ENCODE data around the gene DAZAP1.
"Not testable (repeated sequence)": the region's sequence is repeated elsewhere in the genome, so short reads cannot be mapped to it uniquely, and the experiment has no call there.

Gene DAZAP1

GRCh38 chr19:1474011-1474764 is 66.8 kb downstream of the DAZAP1 start:
- H3K9ac ChIP-seq (ENCODE audit: low read depth in 1 of 2, low read length in 2 of 2): no peak overlapping the region
- H3K27ac ChIP-seq (ENCODE audit: low read depth, low read length): no peak overlapping the region
- peaks cover 19 to 31% of the 10 kb centered on the region in 2 donors for H3K4me1 ChIP-seq (ENCODE audit: control insufficient read depth in 1 of 2, insufficient read depth in 2 of 2, low read length in 2 of 2)
- peaks cover 32 to 33% of the 10 kb centered on the region in 2 donors for H3K27me3 ChIP-seq (ENCODE audit: control insufficient read depth in 1 of 2, insufficient read depth in 2 of 2, low read length in 2 of 2)
- peaks cover 9 to 12% of the 10 kb centered on the region in 2 donors for H3K36me3 ChIP-seq (ENCODE audit: control insufficient read depth in 1 of 2, insufficient read depth in 2 of 2, low read length in 2 of 2)
- no peak overlapping the region for H3K4me3 ChIP-seq (ENCODE audit: low read depth in 1 of 2, low read length in 2 of 2)
- no peaks in the 10 kb centered on the region for H3K9me3 ChIP-seq (ENCODE audit: control insufficient read depth in 1 of 2, low read length in 2 of 2)

GRCh38 chr19:1474765-1475351 is 67.5 kb downstream of the DAZAP1 start:
- Histone ChIP-seq H3K27me3 (ENCODE audit: control insufficient read depth in 1 of 2, insufficient read depth in 2 of 2, low read length in 2 of 2) (peaks cover 29 to 31% of the 10 kb centered on the region in 2 donors), H3K9ac (ENCODE audit: low read depth in 1 of 2, low read length in 2 of 2) (no peak overlapping the region), H3K4me3 (ENCODE audit: low read depth in 1 of 2, low read length in 2 of 2) (no peak overlapping the region), H3K4me1 (ENCODE audit: control insufficient read depth in 1 of 2, insufficient read depth in 2 of 2, low read length in 2 of 2) (peaks cover 18 to 28% of the 10 kb centered on the region in 2 donors), H3K36me3 (ENCODE audit: control insufficient read depth in 1 of 2, insufficient read depth in 2 of 2, low read length in 2 of 2) (peaks cover 9 to 12% of the 10 kb centered on the region in 2 donors), H3K9me3 (ENCODE audit: control insufficient read depth in 1 of 2, low read length in 2 of 2) (no peaks in the 10 kb centered on the region), H3K27ac (ENCODE audit: low read depth, low read length) (no peak overlapping the region)

- peaks cover 9 to 12% of the 10 kb centered on the region in 2 donors for H3K36me3 ChIP-seq (ENCODE audit: control insufficient read depth in 1 of 2, insufficient read depth in 2 of 2, low read length in 2 of 2)
- H3K9ac ChIP-seq (ENCODE audit: low read depth in 1 of 2, low read length in 2 of 2): no peak overlapping the region
- no peak overlapping the region for H3K27ac ChIP-seq (ENCODE audit: low read depth, low read length)
- no peaks in the 10 kb centered on the region for H3K9me3 ChIP-seq (ENCODE audit: control insufficient read depth in 1 of 2, low read length in 2 of 2)
- peaks cover 19 to 23% of the 10 kb centered on the region in 2 donors for H3K27me3 ChIP-seq (ENCODE audit: control insufficient read depth in 1 of 2, insufficient read depth in 2 of 2, low read length in 2 of 2)
- peaks cover 8 to 19% of the 10 kb centered on the region in 2 donors for H3K4me1 ChIP-seq (ENCODE audit: control insufficient read depth in 1 of 2, insufficient read depth in 2 of 2, low read length in 2 of 2)
- H3K4me3 ChIP-seq (ENCODE audit: low read depth in 1 of 2, low read length in 2 of 2): no peak overlapping the region
Observed at GRCh38 chr19:1475751-1476437, 68.5 kb downstream of the DAZAP1 start.

- H3K4me1 ChIP-seq (ENCODE audit: control insufficient read depth in 1 of 2, insufficient read depth in 2 of 2, low read length in 2 of 2); H3K9ac ChIP-seq (ENCODE audit: low read depth in 1 of 2, low read length in 2 of 2); H3K4me3 ChIP-seq (ENCODE audit: low read depth in 1 of 2, low read length in 2 of 2); H3K9me3 ChIP-seq (ENCODE audit: control insufficient read depth in 1 of 2, low read length in 2 of 2); H3K27ac ChIP-seq (ENCODE audit: low read depth, low read length): not testable (repeated sequence)
- H3K36me3 ChIP-seq (ENCODE audit: control insufficient read depth in 1 of 2, insufficient read depth in 2 of 2, low read length in 2 of 2): peaks cover 9 to 12% of the 10 kb centered on the region in 2 donors
- H3K27me3 ChIP-seq (ENCODE audit: control insufficient read depth in 1 of 2, insufficient read depth in 2 of 2, low read length in 2 of 2): peaks cover 7 to 12% of the 10 kb centered on the region in 2 donors
Observed at GRCh38 chr19:1477056-1477455, 69.7 kb downstream of the DAZAP1 start.

GRCh38 chr19:1478934-1479707 is 71.7 kb downstream of the DAZAP1 start, which contains the start of gene C19orf25:
TSS of gene C19orf25 (minus strand) at chr19:1479215. CDS start at chr19:1478903, 312 bp downstream.
- H3K9me3 ChIP-seq (ENCODE audit: control insufficient read depth in 1 of 2, low read length in 2 of 2): no peaks in the 10 kb centered on the region
- H3K36me3 ChIP-seq (ENCODE audit: control insufficient read depth in 1 of 2, insufficient read depth in 2 of 2, low read length in 2 of 2): peaks cover 9 to 12% of the 10 kb centered on the region in 2 donors
- peak within 1 kb of the TSS; percentile 81 to 84 for H3K4me3 ChIP-seq (ENCODE audit: low read depth in 1 of 2, low read length in 2 of 2)
- H3K9ac ChIP-seq (ENCODE audit: low read depth in 1 of 2, low read length in 2 of 2): peak within 1 kb of the TSS; percentile 65 to 90
- no peaks in the 10 kb centered on the region for H3K27me3 ChIP-seq (ENCODE audit: control insufficient read depth in 1 of 2, insufficient read depth in 2 of 2, low read length in 2 of 2)
- H3K4me1 ChIP-seq (ENCODE audit: control insufficient read depth in 1 of 2, insufficient read depth in 2 of 2, low read length in 2 of 2): peaks cover 0 to 7% of the 10 kb centered on the region in 2 donors
- peak within 1 kb of the TSS; percentile 75 for H3K27ac ChIP-seq (ENCODE audit: low read depth, low read length)

GRCh38 chr19:1481224-1481892 is 74.0 kb downstream of the DAZAP1 start:
- no peaks in the 10 kb centered on the region for H3K27me3 ChIP-seq (ENCODE audit: control insufficient read depth in 1 of 2, insufficient read depth in 2 of 2, low read length in 2 of 2)
- H3K4me1 ChIP-seq (ENCODE audit: control insufficient read depth in 1 of 2, insufficient read depth in 2 of 2, low read length in 2 of 2): peaks cover 0 to 7% of the 10 kb centered on the region in 2 donors
- H3K9ac ChIP-seq (ENCODE audit: low read depth in 1 of 2, low read length in 2 of 2): no peak overlapping the region
- peaks cover 3 to 4% of the 10 kb centered on the region in 2 donors for H3K36me3 ChIP-seq (ENCODE audit: control insufficient read depth in 1 of 2, insufficient read depth in 2 of 2, low read length in 2 of 2)
- H3K27ac ChIP-seq (ENCODE audit: low read depth, low read length): no peak overlapping the region
- no peaks in the 10 kb centered on the region for H3K9me3 ChIP-seq (ENCODE audit: control insufficient read depth in 1 of 2, low read length in 2 of 2)
- no peak overlapping the region for H3K4me3 ChIP-seq (ENCODE audit: low read depth in 1 of 2, low read length in 2 of 2)

- H3K9me3 ChIP-seq (ENCODE audit: control insufficient read depth in 1 of 2, low read length in 2 of 2): no peaks in the 10 kb centered on the region
- H3K9ac ChIP-seq (ENCODE audit: low read depth in 1 of 2, low read length in 2 of 2): no peak overlapping the region
- H3K4me1 ChIP-seq (ENCODE audit: control insufficient read depth in 1 of 2, insufficient read depth in 2 of 2, low read length in 2 of 2): peaks cover 0 to 7% of the 10 kb centered on the region in 2 donors
- peaks cover 0 to 4% of the 10 kb centered on the region in 2 donors for H3K36me3 ChIP-seq (ENCODE audit: control insufficient read depth in 1 of 2, insufficient read depth in 2 of 2, low read length in 2 of 2)
- H3K27ac ChIP-seq (ENCODE audit: low read depth, low read length): no peak overlapping the region
- H3K4me3 ChIP-seq (ENCODE audit: low read depth in 1 of 2, low read length in 2 of 2): no peak overlapping the region
- H3K27me3 ChIP-seq (ENCODE audit: control insufficient read depth in 1 of 2, insufficient read depth in 2 of 2, low read length in 2 of 2): no peaks in the 10 kb centered on the region
Observed at GRCh38 chr19:1481893-1482360, 74.5 kb downstream of the DAZAP1 start.

GRCh38 chr19:1482361-1483130 is 75.2 kb downstream of the DAZAP1 start:
- Histone ChIP-seq H3K27ac (ENCODE audit: low read depth, low read length) (no peak overlapping the region), H3K4me3 (ENCODE audit: low read depth in 1 of 2, low read length in 2 of 2) (no peak overlapping the region), H3K4me1 (ENCODE audit: control insufficient read depth in 1 of 2, insufficient read depth in 2 of 2, low read length in 2 of 2) (peaks cover 0 to 7% of the 10 kb centered on the region in 2 donors), H3K36me3 (ENCODE audit: control insufficient read depth in 1 of 2, insufficient read depth in 2 of 2, low read length in 2 of 2) (no peaks in the 10 kb centered on the region), H3K9me3 (ENCODE audit: control insufficient read depth in 1 of 2, low read length in 2 of 2) (no peaks in the 10 kb centered on the region), H3K27me3 (ENCODE audit: control insufficient read depth in 1 of 2, insufficient read depth in 2 of 2, low read length in 2 of 2) (no peaks in the 10 kb centered on the region), H3K9ac (ENCODE audit: low read depth in 1 of 2, low read length in 2 of 2) (no peak overlapping the region)
